Activated T-cell treated with anti-CD3 and anti-CD28 coated beads, Interleukin-2, amount 50 U/mL, for 48 hours (primary cell): ENCODE results near the gene SRGAP3.
A peak's percentile ranks its signal among the peaks of the same experiment; 100 is the strongest.

Experiments used
- DNase-seq, 2 experiments: peaks; one replicate each; pipeline ENCODE4 v3.0.0-alpha.2; 2020

The SRGAP3 gene

DNA sequence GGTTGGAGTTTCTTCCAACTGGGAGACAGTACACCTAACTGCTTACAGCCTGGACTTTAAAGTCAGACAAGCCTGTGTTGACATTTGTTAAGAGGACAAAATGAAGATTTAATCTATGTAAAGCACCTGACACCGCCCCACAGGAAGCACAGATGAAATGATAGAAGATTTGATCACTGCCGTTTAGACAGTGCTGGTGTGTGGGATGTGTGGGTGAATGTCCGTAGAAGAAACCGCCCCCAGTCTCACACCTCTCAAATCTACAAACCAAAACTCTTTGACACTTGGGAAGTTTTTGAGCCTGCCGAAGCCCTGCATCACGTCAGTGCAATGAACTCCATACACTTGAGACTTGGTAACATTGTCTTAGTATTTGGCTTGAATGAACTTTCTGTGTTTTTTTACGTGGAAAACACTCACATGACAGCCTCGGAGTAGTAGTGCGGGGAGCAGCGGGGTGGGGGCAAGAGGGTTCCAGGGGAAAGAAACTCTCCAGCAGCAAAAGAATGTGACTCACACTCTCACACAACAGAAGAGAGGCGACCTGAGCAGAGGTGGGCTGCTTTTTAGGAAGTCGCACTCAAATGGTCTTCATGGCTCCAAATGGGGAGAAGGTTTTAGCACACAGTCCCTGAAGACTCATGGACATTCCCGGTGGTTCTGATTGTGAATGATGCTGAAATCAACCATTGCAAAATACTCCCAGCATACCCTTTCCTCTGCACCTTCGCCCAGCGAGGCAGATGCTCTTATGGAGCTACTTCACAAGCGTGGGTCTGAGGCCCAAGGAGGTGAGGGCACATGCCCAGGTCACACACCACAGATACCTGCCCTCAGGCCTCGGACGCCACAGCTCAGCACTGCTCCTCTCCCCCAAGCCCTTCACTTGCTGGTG, 79.2 kb downstream of the SRGAP3 start:
- peak; percentile 25 to 34 for DNase-seq

DNA sequence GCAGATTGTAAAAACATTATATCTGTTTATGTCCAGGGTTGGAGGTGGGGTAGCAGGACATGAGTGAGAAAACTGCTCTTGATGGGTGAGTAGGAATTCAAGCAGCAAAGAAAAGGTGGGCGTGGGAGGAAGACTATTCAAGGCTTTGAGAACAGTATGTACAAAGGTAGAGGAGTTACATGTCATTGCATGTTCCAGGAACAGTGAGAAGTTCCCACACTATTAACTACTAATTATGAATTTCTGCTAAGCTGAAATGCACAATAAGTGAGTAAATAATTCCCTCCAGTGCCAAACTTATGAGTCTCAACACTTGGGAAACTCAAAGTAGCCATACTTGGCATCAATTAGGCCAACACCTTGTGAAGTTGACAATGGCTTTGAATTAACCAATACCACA, 80.1 kb downstream of the SRGAP3 start:
- DNase-seq, result no peak

DNA sequence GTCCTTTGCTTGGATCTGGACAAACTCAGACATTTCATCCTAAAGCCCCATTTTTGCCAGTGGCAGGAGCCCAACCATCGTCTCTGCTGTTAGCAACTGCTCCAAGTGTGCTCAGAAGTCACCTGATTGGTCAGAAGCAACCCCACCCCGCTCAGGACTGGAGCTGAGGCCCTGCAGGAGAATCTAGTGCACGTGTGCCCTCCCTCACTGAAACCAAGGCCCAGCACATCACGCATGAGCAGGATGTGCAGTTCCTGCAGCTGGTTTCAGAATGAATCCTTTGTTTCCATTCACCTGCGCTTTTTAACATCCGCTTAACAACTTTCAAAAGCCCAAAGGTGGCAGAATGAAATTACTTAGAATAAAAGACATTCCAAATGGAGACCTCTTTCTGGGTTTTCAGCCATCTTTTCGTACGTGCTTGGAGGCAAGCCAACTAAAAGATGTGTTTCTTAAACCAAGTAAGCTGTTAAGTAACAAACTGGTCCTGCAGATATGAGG, 81.2 kb downstream of the SRGAP3 start:
- DNase-seq, result peak; percentile 67 to 70

DNA sequence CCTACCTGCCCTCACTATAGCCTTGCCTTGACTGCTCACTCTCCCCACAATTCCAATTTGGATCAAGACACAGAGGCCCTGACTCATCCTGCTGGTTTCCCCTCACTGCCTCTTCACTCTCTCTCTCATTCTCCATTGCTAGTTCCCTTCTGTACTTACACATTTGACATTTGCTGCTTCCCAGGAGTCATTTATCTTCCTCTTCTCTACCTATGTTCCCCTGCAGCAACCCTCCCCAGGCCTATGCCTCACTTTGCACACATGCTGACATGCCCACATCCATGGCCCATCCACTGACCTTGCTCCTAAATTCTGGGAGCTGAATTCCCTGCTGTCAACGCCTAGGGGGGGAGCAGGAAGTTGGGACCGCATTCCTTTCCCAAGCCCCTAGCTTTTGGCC, 82.2 kb downstream of the SRGAP3 start:
- no peak for DNase-seq

DNA sequence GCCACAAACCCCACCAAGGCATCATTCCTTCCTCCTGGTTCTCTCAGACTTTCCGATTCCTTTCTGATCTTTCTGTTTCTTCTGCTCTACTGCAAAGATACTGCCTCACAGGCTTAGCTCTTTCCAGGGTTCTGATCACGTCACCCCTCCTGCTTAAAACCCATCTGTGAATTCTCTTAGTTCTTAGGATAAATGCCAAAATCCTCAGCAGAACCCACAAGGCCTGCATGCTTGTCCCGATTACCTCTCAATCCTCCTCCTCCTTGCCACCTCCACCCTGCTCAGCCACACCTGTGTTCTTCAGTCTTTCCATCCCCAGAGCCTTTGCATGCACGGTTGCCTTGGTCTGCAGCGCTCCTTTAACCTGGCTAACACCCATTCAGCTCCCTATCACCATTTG, 84.0 kb downstream of the SRGAP3 start:
- no peak for DNase-seq

DNA sequence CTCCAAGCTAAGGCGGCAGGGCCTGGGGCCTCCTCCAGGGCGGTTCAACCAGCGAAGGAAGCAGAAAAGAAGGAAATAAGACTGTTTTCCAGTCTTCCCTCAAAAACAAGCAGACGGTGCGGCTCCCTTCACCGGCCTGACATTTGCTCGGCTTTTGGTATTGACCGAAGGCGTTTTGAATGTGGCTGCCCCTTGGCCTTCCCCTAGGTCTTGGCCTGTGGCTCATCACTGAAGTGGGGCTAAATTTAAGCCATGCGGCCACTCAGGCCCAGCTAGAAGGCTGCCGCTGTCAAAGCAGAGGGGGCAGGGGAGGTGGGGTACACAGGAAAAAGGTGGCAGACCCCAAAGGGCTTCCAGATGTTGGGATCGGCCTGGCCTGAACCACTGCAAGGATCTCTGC, 86.2 kb downstream of the SRGAP3 start:
- DNase-seq, result no peak

DNA sequence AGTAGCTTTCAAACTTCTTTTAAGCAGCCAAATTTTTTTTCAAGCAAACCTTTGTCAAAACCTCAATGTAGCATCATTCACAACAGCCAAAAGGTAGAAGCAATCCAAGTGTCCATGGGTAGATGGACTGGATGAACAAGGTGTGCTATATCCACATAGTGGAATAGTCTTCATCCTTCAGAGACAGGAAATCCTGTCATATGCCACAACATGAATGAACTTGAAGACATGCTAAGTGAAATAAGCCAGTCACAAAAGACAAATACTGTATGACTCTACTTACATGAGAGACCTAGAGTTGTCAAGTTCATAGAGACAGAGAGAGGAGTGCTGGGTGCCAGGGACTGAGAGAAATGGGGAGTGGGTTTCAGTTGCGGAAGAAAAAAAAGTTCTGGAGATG, 87.6 kb downstream of the SRGAP3 start:
- DNase-seq, result no peak

DNA sequence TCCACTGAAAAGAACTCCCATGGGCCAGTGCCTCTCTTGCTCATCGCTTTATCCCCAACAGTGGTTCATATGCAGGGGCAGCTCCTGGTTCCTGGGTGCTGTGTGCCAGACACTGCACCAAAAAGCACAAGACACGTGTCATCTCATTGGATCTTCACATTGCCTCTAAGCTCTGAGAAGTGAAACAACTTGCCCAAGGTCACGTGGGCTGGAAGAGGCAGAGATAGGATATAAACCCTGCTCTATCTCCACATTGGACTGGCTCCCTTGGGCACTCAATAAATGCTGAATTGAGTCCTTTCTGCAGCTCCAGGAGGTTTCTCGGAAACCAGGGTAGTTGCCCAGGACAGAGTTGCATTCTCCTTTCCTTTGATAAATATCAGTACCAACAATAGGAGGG, 88.1 kb downstream of the SRGAP3 start:
- DNase-seq, result no peak

DNA sequence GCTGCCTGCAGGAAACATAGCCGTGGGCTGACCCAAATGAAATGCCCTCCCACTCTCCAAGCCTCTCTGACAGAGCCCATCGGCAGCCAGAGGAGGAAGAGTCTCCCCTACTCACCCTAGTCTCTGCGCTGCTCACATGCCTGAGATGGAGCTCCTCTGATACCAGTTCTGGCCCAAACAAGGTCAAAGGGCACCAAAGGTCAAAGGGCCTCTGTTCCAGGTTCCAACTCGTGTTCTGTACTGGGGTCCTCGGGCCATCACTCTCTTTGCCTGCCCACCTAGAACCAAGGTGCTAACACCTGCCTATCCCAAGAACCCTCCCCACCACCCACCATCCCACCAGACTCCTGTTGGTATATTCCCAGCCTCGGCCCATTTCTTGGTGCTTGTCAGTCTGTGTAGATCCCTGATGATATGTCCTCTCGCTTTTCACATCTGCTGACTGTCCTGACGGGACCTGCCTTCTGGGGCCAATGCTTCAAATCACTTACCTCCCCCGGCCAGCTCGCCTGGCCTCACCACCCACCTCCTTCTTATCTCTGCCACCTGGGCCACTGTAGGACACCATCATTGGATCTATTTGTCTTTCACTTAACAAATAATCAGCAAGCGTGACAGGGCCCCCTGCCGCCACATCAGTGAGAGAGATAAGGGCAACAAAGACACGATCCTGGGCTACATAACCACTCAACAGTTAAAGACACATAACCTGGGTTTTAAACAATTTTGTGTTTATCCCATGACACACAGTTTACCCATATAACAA, 90.4 kb downstream of the SRGAP3 start:
- DNase-seq, result no peak

DNA sequence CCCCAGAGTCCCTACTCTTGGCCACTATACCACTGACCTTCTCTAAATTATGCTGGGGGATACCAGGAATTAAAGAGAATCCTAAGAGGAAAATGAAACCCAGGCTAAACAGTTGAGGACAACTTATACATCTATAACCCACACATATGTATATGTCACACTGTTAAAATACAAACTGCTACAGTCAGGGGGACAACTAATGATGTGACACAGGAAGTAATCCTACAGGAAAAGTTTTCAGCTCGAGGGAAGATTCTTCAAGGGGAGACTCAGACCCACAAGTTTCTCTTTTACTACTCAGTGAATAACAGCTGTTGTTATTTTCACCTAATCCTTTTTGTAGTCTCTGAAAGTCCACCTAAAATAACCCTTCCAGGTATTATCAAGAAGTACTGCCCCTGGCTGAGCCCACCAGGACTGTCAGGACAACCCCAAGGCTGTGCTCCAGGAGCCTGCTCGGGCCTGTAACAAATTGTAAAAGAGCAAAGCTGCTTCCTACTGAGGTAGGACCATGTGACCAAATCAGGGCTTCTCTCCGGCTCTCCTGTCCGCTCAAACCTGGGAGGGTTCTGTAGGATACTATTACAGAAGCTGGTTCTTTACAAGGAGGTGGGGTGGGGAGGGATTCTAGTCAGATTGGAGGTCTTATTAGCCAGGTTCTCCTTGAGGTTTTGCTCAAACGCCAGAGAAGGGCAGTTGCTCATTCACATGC, 91.6 kb downstream of the SRGAP3 start:
- no peak for DNase-seq

DNA sequence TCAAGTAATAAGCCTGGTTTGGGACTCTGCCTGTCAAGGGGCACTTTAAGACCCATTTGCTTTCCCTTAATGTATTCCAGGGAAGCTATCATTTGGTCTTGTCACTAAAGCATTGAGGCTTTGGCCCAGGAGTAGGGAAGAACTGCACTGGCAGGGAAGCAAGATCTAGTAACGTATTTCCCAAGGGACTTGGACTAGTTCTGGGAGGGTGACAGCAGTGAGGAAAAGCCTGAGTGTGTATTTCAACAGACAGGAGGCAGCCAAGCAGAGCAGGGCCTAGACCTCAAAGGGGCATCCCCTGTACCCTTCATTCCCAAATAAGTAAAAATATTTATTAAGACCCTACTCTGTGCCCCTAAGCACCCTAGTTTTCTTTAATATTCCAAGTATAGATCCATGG, 92.8 kb downstream of the SRGAP3 start:
- DNase-seq, result no peak

DNA sequence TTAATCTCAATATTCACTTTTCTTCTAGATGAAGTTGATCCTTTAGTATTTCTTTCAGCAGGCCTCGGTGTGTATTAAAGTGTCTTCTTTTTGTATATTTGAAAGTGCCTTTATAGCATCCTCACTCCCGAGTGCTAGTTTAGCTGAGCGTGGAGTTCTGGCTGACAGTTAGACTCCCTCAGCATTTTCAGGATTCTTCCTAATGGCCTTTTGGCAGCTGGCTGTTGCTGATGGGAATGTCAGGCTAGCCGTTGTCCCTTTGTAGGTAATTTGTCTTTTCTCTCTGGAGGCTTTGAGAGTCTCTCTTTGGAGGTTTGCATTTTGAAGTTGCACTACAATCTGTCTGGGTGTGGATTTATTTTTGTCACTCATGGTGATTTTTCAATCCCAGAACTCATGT, 94.4 kb downstream of the SRGAP3 start:
- no peak for DNase-seq

DNA sequence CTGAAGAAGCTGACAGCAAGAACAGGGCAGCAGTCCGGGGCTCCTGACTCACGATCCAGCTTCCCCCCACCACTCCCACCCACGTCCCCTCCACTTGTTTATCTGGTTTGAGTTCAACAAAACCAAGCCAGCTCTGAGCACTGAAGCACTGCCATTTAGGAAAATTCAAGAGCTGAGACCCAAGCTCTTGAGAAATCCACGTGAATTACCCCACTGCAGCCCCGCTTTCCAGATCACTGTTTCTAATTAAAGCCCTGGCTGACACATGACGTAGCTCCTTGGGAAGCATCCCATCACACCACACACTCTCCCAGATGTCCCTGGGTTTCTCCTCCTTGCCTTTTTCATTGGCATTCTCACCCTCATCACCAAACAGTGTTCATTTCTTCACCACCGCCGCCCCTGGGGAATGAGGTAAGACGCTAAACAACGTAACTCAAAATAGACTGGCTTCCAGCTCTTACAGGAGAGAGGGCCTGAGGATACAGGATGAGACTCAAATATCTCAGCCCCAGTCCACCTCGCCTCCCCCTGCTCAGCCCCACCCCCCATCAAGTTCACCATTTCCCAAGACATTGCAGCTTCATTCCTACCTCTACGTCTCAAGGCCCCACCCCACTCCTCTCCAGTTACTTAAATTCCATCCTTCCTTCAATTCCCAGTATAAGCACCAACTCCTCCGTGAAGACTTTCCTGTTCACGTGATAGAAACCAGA, 95.4 kb downstream of the SRGAP3 start:
- no peak for DNase-seq

DNA sequence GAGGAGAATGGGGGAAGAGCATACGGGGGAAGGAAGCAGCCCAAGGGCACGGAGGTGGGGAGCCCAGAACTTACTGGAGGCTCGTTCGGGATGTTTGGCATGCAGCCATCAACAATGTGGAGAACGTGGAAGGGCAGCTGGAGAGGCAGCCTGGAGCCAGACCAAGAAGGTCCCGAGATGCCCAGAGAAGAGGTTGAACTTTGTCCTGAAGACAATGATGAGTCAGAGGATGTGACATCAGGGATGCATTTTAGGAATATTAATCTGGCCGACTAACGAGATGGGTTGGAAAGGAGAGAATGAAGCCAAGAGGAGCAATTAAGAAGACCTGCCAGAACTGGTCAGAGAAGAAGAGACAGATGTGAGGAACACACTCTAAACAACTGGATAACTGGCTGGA, 98.2 kb downstream of the SRGAP3 start:
- DNase-seq, result no peak

DNA sequence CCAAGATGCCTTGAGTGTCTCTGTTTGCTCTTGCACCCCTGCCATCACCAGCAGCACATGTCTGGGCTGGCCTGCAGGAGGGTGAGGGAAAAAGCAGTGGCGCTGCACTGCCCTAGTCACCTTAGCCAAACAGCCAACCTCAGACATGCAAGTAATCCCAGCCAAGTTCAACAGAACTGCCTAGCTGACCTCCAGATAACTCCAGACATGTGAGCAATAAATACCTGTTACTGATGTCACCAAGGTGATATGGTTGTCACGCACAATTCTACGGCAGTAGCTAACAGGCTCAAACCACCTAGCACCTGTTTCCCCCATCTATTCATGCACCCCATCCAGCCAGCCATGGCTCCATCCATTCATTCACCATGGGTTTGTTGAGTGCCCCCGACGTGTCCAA, 99.9 kb downstream of the SRGAP3 start:
- DNase-seq, result no peak

DNA sequence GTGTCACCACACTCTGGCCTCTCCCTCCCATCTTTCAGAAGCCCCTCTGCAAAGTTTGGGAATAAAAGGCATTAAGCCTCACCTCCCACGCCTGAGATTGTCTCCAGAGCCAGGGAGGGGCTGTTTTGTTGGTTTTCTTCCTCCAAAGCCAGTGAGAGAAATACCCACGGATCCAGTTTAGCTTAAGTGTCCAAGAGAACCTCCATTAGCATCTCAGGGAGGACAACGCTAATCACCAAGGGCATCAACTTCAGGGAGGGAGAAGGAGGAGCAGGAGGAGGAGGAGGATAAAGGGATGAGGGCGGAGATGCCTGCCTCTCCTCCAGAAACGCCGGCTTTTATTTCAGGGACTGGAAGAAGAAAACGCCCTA, 101.6 kb downstream of the SRGAP3 start:
- DNase-seq, result no peak

DNA sequence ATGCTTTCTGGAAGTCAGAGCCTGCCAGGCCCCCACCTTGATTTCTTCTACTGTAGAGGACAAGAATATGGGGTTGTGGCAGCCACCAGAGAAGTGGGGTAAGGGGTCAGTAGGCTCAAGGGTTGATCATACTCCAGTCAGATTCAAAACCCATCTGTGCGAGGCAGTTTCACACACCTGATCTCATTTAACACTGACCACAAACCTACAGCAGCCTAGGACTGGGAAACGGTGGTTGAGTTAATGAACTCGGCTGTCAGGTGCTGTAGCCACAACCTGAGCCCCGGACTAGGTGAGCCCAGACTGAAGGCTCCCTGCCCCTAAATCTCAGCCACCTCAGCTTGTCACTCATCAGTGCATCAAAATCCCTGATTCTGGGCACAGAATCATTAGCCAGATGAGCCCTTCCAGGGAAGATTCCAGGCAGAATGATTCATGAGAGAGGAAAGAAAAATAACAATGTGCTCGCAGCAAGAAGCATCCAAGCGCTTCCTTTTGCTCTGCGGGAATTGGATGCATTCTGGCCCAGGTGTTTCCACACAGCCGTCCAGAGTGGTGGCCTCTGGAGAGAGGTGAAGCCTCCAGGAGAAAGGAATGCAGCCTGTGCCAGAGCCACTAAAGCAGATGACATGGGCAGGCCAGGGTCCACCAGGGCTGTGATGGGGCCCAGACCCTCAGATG, 102.1 kb downstream of the SRGAP3 start:
- DNase-seq, result no peak

DNA sequence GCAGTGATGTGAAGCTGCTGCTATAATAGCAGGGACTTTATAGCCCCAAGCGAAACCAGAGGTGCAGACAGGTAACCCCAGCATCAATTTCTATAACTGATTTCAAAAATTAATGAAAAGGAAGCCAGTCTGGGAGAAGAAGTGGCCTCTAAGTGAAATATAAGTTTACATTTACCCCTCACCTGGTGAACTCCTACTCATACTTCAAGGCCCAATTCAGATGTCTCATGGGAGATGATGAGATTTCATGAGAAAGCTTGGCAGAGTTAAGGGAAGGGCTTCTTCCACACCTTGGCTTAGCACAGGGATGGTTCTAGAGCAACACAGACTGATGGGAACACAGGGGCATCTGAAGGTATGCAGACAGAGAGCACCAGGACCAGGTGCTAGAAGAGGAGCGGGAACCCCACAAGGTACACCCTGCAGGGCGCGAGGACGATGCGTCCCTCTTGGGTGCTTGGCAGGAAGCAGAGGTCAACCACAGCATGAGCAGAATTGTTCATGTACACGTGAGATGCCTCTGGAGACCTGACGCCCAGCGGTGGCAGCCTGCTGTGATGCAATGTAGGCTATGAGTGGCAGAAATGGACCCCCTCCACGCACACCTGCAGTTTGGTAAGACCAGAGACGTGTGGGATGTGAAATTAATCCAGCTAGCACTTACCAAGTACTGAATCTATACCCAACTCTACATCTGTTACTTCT, 102.9 kb downstream of the SRGAP3 start:
- DNase-seq, result no peak

DNA sequence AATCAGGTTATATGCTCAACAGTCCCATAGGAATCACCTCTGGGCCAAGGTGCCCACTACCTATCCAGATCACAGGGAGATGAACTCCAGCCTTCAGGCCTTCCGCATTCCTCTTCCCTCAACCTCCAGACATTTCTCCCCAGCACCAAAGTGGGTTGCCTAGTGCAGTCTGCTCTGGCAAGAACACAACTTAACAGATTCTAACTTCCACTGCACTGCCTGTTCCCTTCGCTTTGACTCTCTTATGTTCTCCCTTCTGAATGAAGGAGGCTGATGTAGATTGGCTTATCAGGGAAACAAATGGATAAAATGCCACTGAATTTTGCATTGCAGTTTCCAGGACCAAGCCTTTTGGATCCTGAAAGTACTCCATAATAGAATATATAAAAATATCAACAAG, 106.3 kb downstream of the SRGAP3 start:
- no peak for DNase-seq

DNA sequence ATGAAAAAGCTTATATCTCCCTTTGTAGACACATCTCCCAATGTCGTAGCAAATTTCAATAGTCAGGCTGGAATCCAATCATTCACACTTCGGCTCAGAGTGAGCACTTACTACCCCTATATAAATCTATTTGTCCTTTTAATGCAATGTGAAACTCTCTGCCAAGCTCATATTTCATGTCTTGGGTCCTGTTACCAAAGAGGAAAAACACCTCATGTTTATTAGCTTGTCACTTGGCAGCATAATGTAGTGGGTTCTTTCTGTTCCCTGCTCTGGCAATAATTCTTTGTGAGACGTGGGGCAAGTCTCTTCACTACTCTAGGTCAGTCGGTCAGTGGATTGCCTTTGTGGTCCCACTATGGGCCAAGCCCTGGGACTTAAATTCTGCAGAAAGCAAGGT, 107.1 kb downstream of the SRGAP3 start:
- DNase-seq, result no peak

DNA sequence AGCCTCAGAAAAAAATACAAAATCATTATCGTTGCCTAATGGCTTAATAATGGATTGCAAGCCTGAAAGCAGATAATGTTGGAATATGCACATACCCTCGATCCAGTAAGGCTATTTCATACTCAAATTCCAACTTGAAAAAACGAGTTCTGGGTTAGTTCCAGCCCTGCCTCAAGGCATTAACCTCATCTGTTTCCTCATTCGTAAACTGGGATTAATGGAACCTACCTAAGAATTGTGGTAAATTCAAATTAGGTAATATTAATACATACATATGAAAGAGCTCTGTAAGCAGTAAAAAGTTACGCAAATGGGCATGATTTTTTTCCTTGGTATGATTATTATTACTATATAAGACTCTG, 107.5 kb downstream of the SRGAP3 start:
- DNase-seq, result no peak

DNA sequence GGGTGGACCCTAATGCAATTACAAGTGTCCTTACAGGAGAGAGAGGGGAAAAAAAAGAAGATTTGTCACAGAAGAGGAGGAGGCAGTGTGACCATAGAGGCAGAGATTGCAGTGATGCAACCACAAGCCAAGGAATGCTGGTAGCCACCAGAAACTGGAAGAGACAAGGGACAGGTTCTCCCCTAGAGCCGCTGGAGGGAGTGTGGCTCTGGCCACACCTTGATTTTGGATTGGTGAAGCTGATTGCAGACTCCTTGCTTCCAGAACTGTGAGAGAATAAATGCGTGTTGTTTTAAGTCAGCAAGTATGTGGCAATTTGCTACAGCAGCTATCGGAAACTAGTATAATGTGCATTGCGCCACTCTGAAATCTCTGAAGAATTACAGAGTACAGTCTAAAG, 110.1 kb downstream of the SRGAP3 start:
- DNase-seq, result no peak
